Heart right ventricle (tissue), 16 donors: ENCODE results near the gene AIPL1. TPM values are rescaled to one million over a fixed set of nuclear protein-coding genes. Genes with fewer than 3 reads are reported as not detected.
A peak's percentile ranks its signal among the peaks of the same experiment; 100 is the strongest.

Experiments
- ATAC-seq, 8 donors: fragments of 200-7000 bp; cut with Tn5 transposase; one replicate each; pipeline ENCODE4 v1.9.1; 2020; ENCODE audit warnings: mild to moderate bottlenecking in 8 of 8, moderate library complexity in 8 of 8, moderate number of reproducible peaks in 1 of 8
- DNase-seq, 2 donors: peaks; one replicate each; pipeline ENCODE4 v3.0.0-alpha.2; 2020
- H3K27ac ChIP-seq, 10 donors: fragments of 200-600 bp; sonication (generic) in 2 of 10; one replicate each; pipeline versions ENCODE4 v1.5.0 to v1.8.0; 2020 to 2022; ENCODE audit warnings: mild to moderate bottlenecking in 3 of 10
- H3K27me3 ChIP-seq, 7 donors: fragments of 200-600 bp; one replicate each; pipeline ENCODE4 v1.8.0; 2021 to 2022; ENCODE audit warnings: mild to moderate bottlenecking in 2 of 7
- H3K36me3 ChIP-seq, 9 donors: fragments of 200-600 bp; sonication (generic) in 1 of 9; one replicate each; pipeline versions ENCODE4 v1.5.0 to v1.8.0; 2020 to 2022; ENCODE audit warnings: mild to moderate bottlenecking in 2 of 9
- H3K4me1 ChIP-seq, 9 donors: fragments of 200-600 bp; sonication (generic) in 1 of 9; one replicate each; pipeline versions ENCODE4 v1.5.0 to v1.8.0; 2020 to 2022; ENCODE audit warnings: mild to moderate bottlenecking in 4 of 9
- H3K4me3 ChIP-seq, 10 donors: fragments of 200-600 bp; sonication (generic) in 2 of 10; one replicate each; pipeline versions ENCODE4 v1.5.0 to v1.8.0; 2020 to 2022; ENCODE audit warnings: mild to moderate bottlenecking in 7 of 10, moderate library complexity in 2 of 10
- H3K9me3 ChIP-seq, 11 donors: fragments of 200-600 bp in 10 of 11; sonication (generic) in 2 of 11; one replicate each; pipeline versions ENCODE4 v1.5.0 to v1.8.0; 2013 to 2022; ENCODE audit warnings: mild to moderate bottlenecking in 2 of 11, control low read depth in 1 of 11, moderate library complexity in 1 of 11
- CTCF ChIP-seq, 9 donors: fragments of 200-600 bp; sonication (generic) in 2 of 9; IDR thresholded peaks; one replicate each; pipeline versions ENCODE4 v1.5.0 to v1.8.0; 2021 to 2022; ENCODE audit warnings: antibody characterized with exemption in 9 of 9, mild to moderate bottlenecking in 5 of 9, moderate library complexity in 1 of 9
- WGBS, 2 donors: extraction: QIAGEN DNeasy Blood & Tissue Kit; methylation state at CpG; one replicate each; pipeline ENCODE4 v1.1.7; 2013; ENCODE audit warnings: inconsistent platforms in 1 of 2; 5-methylcytosine and 5-hydroxymethylcytosine counted together
- intact Hi-C, 10 donors: fragments of 100-400 bp; cut with DNase I; formaldehyde crosslinking; loops; one replicate each; pipeline versions ENCODE4 v1.11.1 to v1.14.2; 2022
- polyA plus RNA-seq, 2 donors: library from polyadenylated mRNA; stranded (reverse); fragments of 200-250 nt; gene quantifications; one replicate each; pipeline ENCODE4 v1.2.3, GENCODE V29; 2013
- total RNA-seq, 10 donors: library from RNA; stranded (reverse); fragmentation: NEBNext Ultra II Directional in 3 of 10; extraction: Animal tissue kit (Norgen Biotek cat#: 25700) in 3 of 10; gene quantifications; one replicate each; pipeline versions ENCODE4 v1.2.1 to v1.2.4, GENCODE V29; 2021 to 2023
- donor health status: Arrhythmogenic right ventricular cardiomyopathy.
- donor health status: ischemic (EF 13 %, LVEDD 7.1; RV severe dilation, severe dysfunction).
- donor health status: healthy with polysubstance abuse.
- donor health status: DM: no; HTN: yes; CAD: no.
- donor health status: DM: no; HTN: no; CAD: no.
- donor health status: ischemic (EF 25% LVEDD 6.9; RV normal size, moderate dysfunction).
- donor health status: ischemic (EF 25% LVEDD 5.7; RV mildly dilated, moderate dysfunction).
- donor health status: healthy.
- donor health status: DM: yes; HTN: yes; CAD: no.
- donor health status: Ischemic cardiomyopathy.
- donor health status: ischemic (EF 35%, LVEDD 5.7; RV mildly dilated, moderate dysfunction).
- donor health status: nonischemic (EF 11% LVEDD 7.7; RV severe dilation, severe dysfunction).
- donor health status: DM: yes; HTN: yes; CAD: no.
- donor health status: PGD.
- donor health status: ischemic (EF 29% LVEDD 5.4; RV normal size, mild dysfunction).
- donor health status: nonischemic (EF 23%, LVEDD 6.1; RV moderate dilation, normal function).

Gene AIPL1
- total and polyA plus RNA-seq, 12 donors: 0.01 TPM; not detected in 11

- Histone ChIP-seq H3K4me3 (no peak overlapping the region), H3K36me3 (no peaks in the 10 kb centered on the region), H3K27me3 (peaks cover 0 to 19% (median 0%) of the 10 kb centered on the region in 7 donors), H3K9me3 (peaks cover 0 to 9% (median 0%) of the 10 kb centered on the region in 11 donors), H3K27ac (peak overlapping the region in 1 of 10 donors; percentile 9), H3K4me1 (peaks cover 0 to 6% (median 0%) of the 10 kb centered on the region in 9 donors)
- ATAC-seq (peak in 2 of 8 donors; percentile 41 to 52), DNase-seq (no peak)
- no peak for TF ChIP-seq CTCF (IDR thresholded peaks at IDR 0.05)
- intact Hi-C loops: no loop called here
- 22 to 23% methylated on average over 2 of the region's 2 CpGs for WGBS, 2 donors
Measured at GRCh38 chr17:6374271-6374691, 60.6 kb downstream of the AIPL1 start.

Other genes starting within 250 kb of the AIPL1 start
- gene PIMREG, start 9.3 kb upstream of the AIPL1 start, total RNA-seq: 1 to 10 TPM in 1 of 10 donors, under 1 TPM in 4, not detected in 5; 0.21 to 4.0 (median 0.74) TPM
- gene PIMREG, start 9.3 kb upstream of the AIPL1 start, polyA plus RNA-seq: under 1 TPM in 1 of 2 donors, not detected in 1; 0.25 TPM
- under 1 TPM; 0.12 to 0.70 (median 0.35) TPM for gene PITPNM3, start 121.4 kb upstream of the AIPL1 start, total RNA-seq
- under 1 TPM; 0.17 to 0.37 TPM for gene PITPNM3, start 121.4 kb upstream of the AIPL1 start, polyA plus RNA-seq
- gene KIAA0753, start 205.6 kb upstream of the AIPL1 start, total RNA-seq: 1 to 10 TPM; 3.6 to 9.9 (median 6.0) TPM
- gene KIAA0753, start 205.6 kb upstream of the AIPL1 start, polyA plus RNA-seq: 1 to 10 TPM; 2.4 to 3.2 TPM
- 10 to 100 TPM; 33.3 to 59.2 (median 43.5) TPM for gene TXNDC17, start 205.9 kb upstream of the AIPL1 start, total RNA-seq
- 100 to 1,000 TPM in 1 of 2 donors, 10 to 100 TPM in 1; 60.4 to 172 TPM for gene TXNDC17, start 205.9 kb upstream of the AIPL1 start, polyA plus RNA-seq
- gene MED31, start 216.5 kb upstream of the AIPL1 start, total RNA-seq: 10 to 100 TPM in 8 of 10 donors, 1 to 10 TPM in 2; 8.4 to 17.5 (median 14.2) TPM
- gene MED31, start 216.5 kb upstream of the AIPL1 start, polyA plus RNA-seq: 10 to 100 TPM; 17.5 to 18.6 TPM
- 1 to 10 TPM in 1 of 10 donors, under 1 TPM in 8, not detected in 1; 0.30 to 1.2 (median 0.57) TPM for gene C17orf100, start 216.6 kb upstream of the AIPL1 start, total RNA-seq
- gene C17orf100, start 216.6 kb upstream of the AIPL1 start, polyA plus RNA-seq: 1 to 10 TPM in 1 of 2 donors, under 1 TPM in 1; 0.99 to 1.4 TPM